HepG2 (cell line): Measurements from ENCODE around the gene TRPC4AP.

Source experiments
- MAX ChIP-seq: IDR thresholded peaks from 2 replicates; pipeline ENCODE4 v1.6.1; 2012; ENCODE audit warnings: inconsistent platforms
- ZNF460 ChIP-seq: sonication (generic); formaldehyde crosslinking; IDR thresholded peaks from 2 replicates; pipeline ENCODE4 v1.5.1; 2020; ENCODE audit warnings: missing genetic modification reagents, mild to moderate bottlenecking, borderline replicate concordance
- ZNF724P ChIP-seq: sonication (generic); formaldehyde crosslinking; IDR thresholded peaks from 2 replicates; pipeline ENCODE4 v1.8.0; 2022; ENCODE audit warnings: missing genetic modification reagents, borderline replicate concordance
- ZSCAN29 ChIP-seq: sonication (generic); formaldehyde crosslinking; conservative IDR thresholded peaks from 2 replicates; pipeline ENCODE4 v1.4.0; 2020; ENCODE audit warnings: mild to moderate bottlenecking, missing genetic modification reagents

GRCh38 chr20:35023624-35024023 lies 69.0 kb downstream of the TRPC4AP start:
- TF ChIP-seq MAX (no peak), ZNF724P (no peak), ZSCAN29 (CRISPR knock-in tag) (no peak), ZNF460 (CRISPR knock-in tag) (no peak)
